ENCODE data around the gene SNAPC4. TPM values are rescaled to one million over a fixed set of nuclear protein-coding genes. Genes with fewer than 3 reads are reported as not detected.

Gene SNAPC4
- total and polyA plus RNA-seq, 2 of the 8 experiments (the other 6 are each of a cell fraction or from before 2014, with no cell fraction given) = 6.9 to 18.1 TPM

DNA sequence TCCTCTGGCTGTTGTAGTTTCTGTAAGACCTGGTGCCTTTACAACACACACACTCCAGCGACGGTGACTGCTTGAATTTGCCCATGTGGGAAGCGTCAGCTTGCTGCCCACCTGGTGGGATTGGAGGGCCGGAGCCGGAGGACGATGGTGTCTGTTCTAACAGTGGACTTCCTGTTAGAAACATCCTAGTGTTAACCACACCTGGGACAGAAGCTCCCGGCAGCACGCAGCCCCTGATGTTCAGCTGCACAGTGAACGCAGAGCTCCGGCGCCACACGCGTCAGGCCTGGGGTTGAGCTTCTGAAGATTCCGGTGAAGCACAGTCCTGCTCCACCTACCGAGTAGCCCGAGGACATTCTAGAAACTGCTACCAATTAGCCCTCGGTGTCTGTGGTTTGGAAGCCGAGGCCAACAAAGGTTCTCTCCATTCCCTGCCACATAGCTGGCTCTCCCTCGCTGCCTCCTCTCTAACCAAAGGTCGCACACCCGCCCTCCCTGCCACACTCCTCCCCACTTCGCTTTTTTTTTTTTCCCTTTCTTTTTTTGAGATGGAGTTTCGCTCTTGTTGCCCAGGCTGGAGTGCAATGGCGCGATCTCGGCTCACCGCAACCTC, 24.9 kb upstream of the SNAPC4 start (continued):
- TF ChIP-seq, protein P1, sequence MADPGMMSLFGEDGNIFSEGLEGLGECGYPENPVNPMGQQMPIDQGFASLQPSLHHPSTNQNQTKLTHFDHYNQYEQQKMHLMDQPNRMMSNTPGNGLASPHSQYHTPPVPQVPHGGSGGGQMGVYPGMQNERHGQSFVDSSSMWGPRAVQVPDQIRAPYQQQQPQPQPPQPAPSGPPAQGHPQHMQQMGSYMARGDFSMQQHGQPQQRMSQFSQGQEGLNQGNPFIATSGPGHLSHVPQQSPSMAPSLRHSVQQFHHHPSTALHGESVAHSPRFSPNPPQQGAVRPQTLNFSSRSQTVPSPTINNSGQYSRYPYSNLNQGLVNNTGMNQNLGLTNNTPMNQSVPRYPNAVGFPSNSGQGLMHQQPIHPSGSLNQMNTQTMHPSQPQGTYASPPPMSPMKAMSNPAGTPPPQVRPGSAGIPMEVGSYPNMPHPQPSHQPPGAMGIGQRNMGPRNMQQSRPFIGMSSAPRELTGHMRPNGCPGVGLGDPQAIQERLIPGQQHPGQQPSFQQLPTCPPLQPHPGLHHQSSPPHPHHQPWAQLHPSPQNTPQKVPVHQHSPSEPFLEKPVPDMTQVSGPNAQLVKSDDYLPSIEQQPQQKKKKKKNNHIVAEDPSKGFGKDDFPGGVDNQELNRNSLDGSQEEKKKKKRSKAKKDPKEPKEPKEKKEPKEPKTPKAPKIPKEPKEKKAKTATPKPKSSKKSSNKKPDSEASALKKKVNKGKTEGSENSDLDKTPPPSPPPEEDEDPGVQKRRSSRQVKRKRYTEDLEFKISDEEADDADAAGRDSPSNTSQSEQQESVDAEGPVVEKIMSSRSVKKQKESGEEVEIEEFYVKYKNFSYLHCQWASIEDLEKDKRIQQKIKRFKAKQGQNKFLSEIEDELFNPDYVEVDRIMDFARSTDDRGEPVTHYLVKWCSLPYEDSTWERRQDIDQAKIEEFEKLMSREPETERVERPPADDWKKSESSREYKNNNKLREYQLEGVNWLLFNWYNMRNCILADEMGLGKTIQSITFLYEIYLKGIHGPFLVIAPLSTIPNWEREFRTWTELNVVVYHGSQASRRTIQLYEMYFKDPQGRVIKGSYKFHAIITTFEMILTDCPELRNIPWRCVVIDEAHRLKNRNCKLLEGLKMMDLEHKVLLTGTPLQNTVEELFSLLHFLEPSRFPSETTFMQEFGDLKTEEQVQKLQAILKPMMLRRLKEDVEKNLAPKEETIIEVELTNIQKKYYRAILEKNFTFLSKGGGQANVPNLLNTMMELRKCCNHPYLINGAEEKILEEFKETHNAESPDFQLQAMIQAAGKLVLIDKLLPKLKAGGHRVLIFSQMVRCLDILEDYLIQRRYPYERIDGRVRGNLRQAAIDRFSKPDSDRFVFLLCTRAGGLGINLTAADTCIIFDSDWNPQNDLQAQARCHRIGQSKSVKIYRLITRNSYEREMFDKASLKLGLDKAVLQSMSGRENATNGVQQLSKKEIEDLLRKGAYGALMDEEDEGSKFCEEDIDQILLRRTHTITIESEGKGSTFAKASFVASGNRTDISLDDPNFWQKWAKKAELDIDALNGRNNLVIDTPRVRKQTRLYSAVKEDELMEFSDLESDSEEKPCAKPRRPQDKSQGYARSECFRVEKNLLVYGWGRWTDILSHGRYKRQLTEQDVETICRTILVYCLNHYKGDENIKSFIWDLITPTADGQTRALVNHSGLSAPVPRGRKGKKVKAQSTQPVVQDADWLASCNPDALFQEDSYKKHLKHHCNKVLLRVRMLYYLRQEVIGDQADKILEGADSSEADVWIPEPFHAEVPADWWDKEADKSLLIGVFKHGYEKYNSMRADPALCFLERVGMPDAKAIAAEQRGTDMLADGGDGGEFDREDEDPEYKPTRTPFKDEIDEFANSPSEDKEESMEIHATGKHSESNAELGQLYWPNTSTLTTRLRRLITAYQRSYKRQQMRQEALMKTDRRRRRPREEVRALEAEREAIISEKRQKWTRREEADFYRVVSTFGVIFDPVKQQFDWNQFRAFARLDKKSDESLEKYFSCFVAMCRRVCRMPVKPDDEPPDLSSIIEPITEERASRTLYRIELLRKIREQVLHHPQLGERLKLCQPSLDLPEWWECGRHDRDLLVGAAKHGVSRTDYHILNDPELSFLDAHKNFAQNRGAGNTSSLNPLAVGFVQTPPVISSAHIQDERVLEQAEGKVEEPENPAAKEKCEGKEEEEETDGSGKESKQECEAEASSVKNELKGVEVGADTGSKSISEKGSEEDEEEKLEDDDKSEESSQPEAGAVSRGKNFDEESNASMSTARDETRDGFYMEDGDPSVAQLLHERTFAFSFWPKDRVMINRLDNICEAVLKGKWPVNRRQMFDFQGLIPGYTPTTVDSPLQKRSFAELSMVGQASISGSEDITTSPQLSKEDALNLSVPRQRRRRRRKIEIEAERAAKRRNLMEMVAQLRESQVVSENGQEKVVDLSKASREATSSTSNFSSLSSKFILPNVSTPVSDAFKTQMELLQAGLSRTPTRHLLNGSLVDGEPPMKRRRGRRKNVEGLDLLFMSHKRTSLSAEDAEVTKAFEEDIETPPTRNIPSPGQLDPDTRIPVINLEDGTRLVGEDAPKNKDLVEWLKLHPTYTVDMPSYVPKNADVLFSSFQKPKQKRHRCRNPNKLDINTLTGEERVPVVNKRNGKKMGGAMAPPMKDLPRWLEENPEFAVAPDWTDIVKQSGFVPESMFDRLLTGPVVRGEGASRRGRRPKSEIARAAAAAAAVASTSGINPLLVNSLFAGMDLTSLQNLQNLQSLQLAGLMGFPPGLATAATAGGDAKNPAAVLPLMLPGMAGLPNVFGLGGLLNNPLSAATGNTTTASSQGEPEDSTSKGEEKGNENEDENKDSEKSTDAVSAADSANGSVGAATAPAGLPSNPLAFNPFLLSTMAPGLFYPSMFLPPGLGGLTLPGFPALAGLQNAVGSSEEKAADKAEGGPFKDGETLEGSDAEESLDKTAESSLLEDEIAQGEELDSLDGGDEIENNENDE (IDR thresholded peaks at IDR 0.05; ENCODE audit: insufficient replicate concordance, low read length) = no peak
- no peak for TF ChIP-seq POLR2AphosphoS5 (IDR thresholded peaks at IDR 0.05; ENCODE audit: low read depth, low read length)
- TF ChIP-seq TBP (IDR thresholded peaks at IDR 0.05; ENCODE audit: low read depth, low read length) = no peak
- TF ChIP-seq, protein P2, sequence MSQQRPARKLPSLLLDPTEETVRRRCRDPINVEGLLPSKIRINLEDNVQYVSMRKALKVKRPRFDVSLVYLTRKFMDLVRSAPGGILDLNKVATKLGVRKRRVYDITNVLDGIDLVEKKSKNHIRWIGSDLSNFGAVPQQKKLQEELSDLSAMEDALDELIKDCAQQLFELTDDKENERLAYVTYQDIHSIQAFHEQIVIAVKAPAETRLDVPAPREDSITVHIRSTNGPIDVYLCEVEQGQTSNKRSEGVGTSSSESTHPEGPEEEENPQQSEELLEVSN (IDR thresholded peaks at IDR 0.05) = no peak
- TF ChIP-seq BRCA1 (IDR thresholded peaks at IDR 0.05; ENCODE audit: low read depth, low read length) = no peak
- no peak for TF ChIP-seq POU5F1 (IDR thresholded peaks at IDR 0.05; ENCODE audit: low read depth, low read length)
- no peak for TF ChIP-seq EGR1 (IDR thresholded peaks at IDR 0.05; ENCODE audit: borderline replicate concordance, low read depth, low read length)
- no peak for TF ChIP-seq RFX5 (IDR thresholded peaks at IDR 0.05; ENCODE audit: borderline replicate concordance, low read depth, low read length)
- TF ChIP-seq ZNF274 (IDR thresholded peaks at IDR 0.05; ENCODE audit: borderline replicate concordance, extremely low read depth, low read length) = no peak
- no peak for TF ChIP-seq JUND (IDR thresholded peaks at IDR 0.05; ENCODE audit: low read length)
